SK-N-SH (cell line): Measurements from ENCODE around the gene RFX2. TPM values are rescaled to one million over a fixed set of nuclear protein-coding genes. Genes with fewer than 3 reads are reported as not detected.

Experiments
- CTCF ChIA-PET: fragments of 300-600, 350-600 bp; formaldehyde crosslinking; extraction: SDS; loops from one replicate; lab custom pipeline; 2021; lab: Yijun Ruan, JAX
- POLR2A ChIA-PET: fragments of 350-600 bp; sonication (Branson Sonifier 250); formaldehyde crosslinking; extraction: SDS; loops from one replicate; lab custom pipeline; 2020; ENCODE audit warnings: antibody characterized with exemption, inconsistent platforms; lab: Yijun Ruan, JAX
- DNase-seq: peaks from one replicate; pipeline ENCODE4 v3.0.0; 2012
- H2AFZ ChIP-seq: fragments of 200-600 bp; sonication (generic); 2 replicates; pipeline ENCODE4 v1.8.1; 2016; ENCODE audit warnings: antibody characterized with exemption, mild to moderate bottlenecking, low read depth
- H3F3A ChIP-seq: fragments of 200-600 bp; sonication (generic); replicated peaks from 2 replicates; pipeline ENCODE3; 2016; ENCODE audit warnings: antibody characterized with exemption, mild to moderate bottlenecking; ENCODE audit not compliant: insufficient read depth
- H3K27ac ChIP-seq, 2 experiments: fragments of 200-500 bp in 1 of 2; fragments of 200-600 bp in 1 of 2; sonication (Bioruptor generic) in 1 of 2; sonication (generic), shearing (Covaris generic) in 1 of 2; 2 replicates each; pipeline versions ENCODE4 v1.5.1 to v1.6.1; 2014 to 2016; ENCODE audit warnings: low read depth in 2 of 2, inconsistent platforms in 1 of 2, low read length in 1 of 2, mild to moderate bottlenecking in 1 of 2, mixed read lengths in 1 of 2
- H3K27me3 ChIP-seq: fragments of 200-600 bp; sonication (generic), shearing (Covaris generic); 2 replicates; pipeline ENCODE4 v1.6.1; 2016; ENCODE audit warnings: mixed run types; ENCODE audit not compliant: insufficient read depth
- H3K36me3 ChIP-seq, 2 experiments: fragments of 200-500 bp in 1 of 2; fragments of 200-600 bp in 1 of 2; sonication (Bioruptor generic) in 1 of 2; sonication (generic) in 1 of 2; replicated peaks in 1 of 2; 2 replicates each; pipeline versions ENCODE3 to v1.5.1; 2014 to 2016; ENCODE audit warnings: low read length in 1 of 2, mild to moderate bottlenecking in 1 of 2; ENCODE audit not compliant: insufficient read depth in 2 of 2, control insufficient read depth in 1 of 2
- H3K4me1 ChIP-seq, 2 experiments: fragments of 200-500 bp in 1 of 2; fragments of 200-600 bp in 1 of 2; sonication (Bioruptor generic) in 1 of 2; sonication (generic), shearing (Covaris generic) in 1 of 2; 2 replicates each; pipeline versions ENCODE4 v1.5.1 to v1.6.1; 2014 to 2016; ENCODE audit warnings: low read depth in 1 of 2, low read length in 1 of 2, mixed run types in 1 of 2; ENCODE audit not compliant: insufficient read depth in 2 of 2, control insufficient read depth in 1 of 2
- H3K4me2 ChIP-seq: fragments of 200-600 bp; sonication (generic), shearing (Covaris generic); 2 replicates; pipeline ENCODE4 v1.6.1; 2017; ENCODE audit warnings: mixed run types
- H3K4me3 ChIP-seq, 2 experiments: fragments of 200-500 bp in 1 of 2; fragments of 200-600 bp in 1 of 2; sonication (Bioruptor generic) in 1 of 2; sonication (generic), shearing (Covaris generic) in 1 of 2; 2 replicates each; pipeline versions ENCODE4 v1.5.1 to v1.8.1; 2014 to 2016; ENCODE audit warnings: low read depth in 2 of 2, inconsistent platforms in 1 of 2, low read length in 1 of 2, mild to moderate bottlenecking in 1 of 2, mixed read lengths in 1 of 2, moderate library complexity in 1 of 2
- H3K79me2 ChIP-seq: fragments of 200-600 bp; sonication (generic); 2 replicates; pipeline ENCODE4 v1.8.1; 2017; ENCODE audit warnings: mild to moderate bottlenecking; ENCODE audit not compliant: insufficient read depth
- H3K9ac ChIP-seq: fragments of 200-600 bp; sonication (generic); 2 replicates; pipeline ENCODE4 v1.6.1; 2017; ENCODE audit warnings: mixed run types
- H3K9me2 ChIP-seq: fragments of 200-600 bp; sonication (generic); 2 replicates; pipeline ENCODE4 v1.6.1; 2017; ENCODE audit warnings: mixed run types
- H3K9me3 ChIP-seq: fragments of 200-600 bp; sonication (generic); 2 replicates; pipeline ENCODE4 v1.6.1; 2017; ENCODE audit warnings: mixed run types, mild to moderate bottlenecking, moderate library complexity
- H4K20me1 ChIP-seq: fragments of 200-600 bp; sonication (generic); 2 replicates; pipeline ENCODE4 v1.6.1; 2017; ENCODE audit warnings: mild to moderate bottlenecking, mixed run types; ENCODE audit not compliant: insufficient read depth
- CHD2 ChIP-seq: fragments of 150-350 bp; IDR thresholded peaks from 2 replicates; pipeline ENCODE4 v1.6.1; 2018; ENCODE audit warnings: low read length; ENCODE audit not compliant: partially characterized antibody
- FOSL2 ChIP-seq: IDR thresholded peaks from 2 replicates; pipeline ENCODE4 v1.4.0; 2012; ENCODE audit warnings: low read depth, mild to moderate bottlenecking, moderate library complexity, borderline replicate concordance
- FOXJ3 ChIP-seq: sonication (generic); formaldehyde crosslinking; IDR thresholded peaks from 2 replicates; pipeline ENCODE4 v1.5.1; 2020; ENCODE audit warnings: mild to moderate bottlenecking, missing genetic modification reagents
- JUND ChIP-seq: IDR thresholded peaks from 2 replicates; pipeline ENCODE4 v1.4.0; 2012
- NFIC ChIP-seq: IDR thresholded peaks from 2 replicates; pipeline ENCODE4 v1.4.0; 2012; ENCODE audit warnings: borderline replicate concordance
- NRF1 ChIP-seq: IDR thresholded peaks from 2 replicates; pipeline ENCODE4 v1.6.1; 2012; ENCODE audit warnings: low read depth, mild to moderate bottlenecking, low read length
- POLR2AphosphoS5 ChIP-seq: IDR thresholded peaks from 2 replicates; pipeline ENCODE4 v1.6.1; 2012; ENCODE audit warnings: low read depth, low read length
- RFX5 ChIP-seq: IDR thresholded peaks from 2 replicates; pipeline ENCODE4 v1.6.1; 2012; ENCODE audit warnings: mild to moderate bottlenecking, improper control_type of control experiment, low read length
- TAF1 ChIP-seq: IDR thresholded peaks from 2 replicates; pipeline ENCODE4 v1.6.1; 2012; ENCODE audit warnings: low read depth, mild to moderate bottlenecking, low read length, moderate library complexity, borderline replicate concordance
- TEAD4 ChIP-seq: IDR thresholded peaks from 2 replicates; pipeline ENCODE4 v1.4.0; 2012; ENCODE audit warnings: mild to moderate bottlenecking, borderline replicate concordance; ENCODE audit not compliant: insufficient read depth
- YY1 ChIP-seq: IDR thresholded peaks from 2 replicates; pipeline ENCODE4 v1.4.0; 2012; ENCODE audit warnings: low read depth, mild to moderate bottlenecking
- WGBS: methylation state at CpG from one replicate; pipeline ENCODE4 v1.1.6; 2017; ENCODE audit warnings: low lambda C conversion rate; 5-methylcytosine and 5-hydroxymethylcytosine counted together
- polyA plus RNA-seq, 3 experiments: library from polyadenylated mRNA; depleted of rRNA; stranded (reverse); fragments of >200 nt; gene quantifications; 2 replicates each; pipeline ENCODE4 v1.2.3, GENCODE V29; 2012
- TF ChIP-seq, protein P1 (sequence below): IDR thresholded peaks from 2 replicates; pipeline ENCODE4; 2012
- TF ChIP-seq, protein P2 (sequence below): fragments of 150-350 bp; IDR thresholded peaks from 2 replicates; pipeline ENCODE4 v1.6.1; 2016; ENCODE audit warnings: mild to moderate bottlenecking, low read depth, low read length

RFX2 gene
- polyA plus RNA-seq, 1 of the 3 experiments (the other 2 are of a cell fraction): 12.6 TPM

DNA sequence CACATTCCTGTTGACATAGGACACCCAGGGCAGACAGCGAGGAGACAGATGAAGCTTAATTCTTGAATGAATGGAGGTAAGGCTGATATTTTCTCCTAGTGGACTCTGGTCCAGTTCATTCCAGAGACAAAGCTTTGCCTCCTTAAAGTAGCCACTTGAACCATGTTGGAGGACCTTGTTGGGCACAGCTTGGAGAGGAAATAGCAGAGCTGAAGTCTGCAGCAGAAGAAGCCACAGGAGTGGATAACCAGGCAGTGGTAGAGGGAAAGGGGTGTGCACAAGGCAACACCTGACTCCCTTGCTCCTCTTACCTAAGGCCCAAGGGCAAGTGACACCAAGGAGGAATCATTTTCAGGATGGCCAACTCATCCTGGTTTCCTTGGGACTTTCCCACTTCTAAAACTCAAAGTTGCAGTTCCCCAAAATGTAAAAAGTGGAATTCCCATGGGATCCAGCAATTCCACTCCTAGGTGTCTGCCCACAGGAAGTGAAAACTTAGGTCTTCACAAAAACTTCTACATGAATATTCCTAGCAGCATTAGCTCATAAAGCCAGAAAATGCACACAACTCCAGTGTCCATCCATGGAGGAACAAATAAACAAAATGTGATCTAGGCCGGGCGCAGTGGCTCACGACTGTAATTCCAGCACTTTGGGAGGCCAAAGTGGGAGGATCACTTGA, 6.6 kb upstream of the RFX2 start:
- WGBS: 95% methylated on average over 4 of the region's 4 CpGs
- no peaks in the 10 kb centered on the region for H3K79me2 ChIP-seq

DNA sequence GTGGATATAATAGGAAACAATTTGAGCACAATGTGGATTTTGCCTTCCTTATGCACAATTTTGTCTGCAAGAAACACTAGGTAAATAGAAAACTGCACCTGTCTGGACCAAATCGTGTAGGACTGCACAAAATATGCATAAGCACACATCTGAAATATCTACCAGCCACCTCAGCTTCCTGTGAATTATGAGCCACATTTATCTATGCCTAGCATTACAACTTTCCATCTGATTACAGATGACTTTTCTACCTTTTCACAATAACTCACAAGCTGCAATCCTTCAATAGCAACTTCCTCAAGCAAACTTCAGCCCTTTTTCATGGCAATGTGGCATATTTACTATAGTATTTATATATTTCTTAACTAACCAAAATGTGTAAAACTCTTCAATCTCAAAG, 5.7 kb upstream of the RFX2 start:
- ChIA-PET CTCF (interaction anchor here (1.2 to 10.3 kb wide), 4 partner anchors 11 to 129 kb away, joined by 3 to 65 read pairs (median 26); no protein-coding TSS in a partner anchor), POLR2A (interaction anchor here (0.6 kb wide), 1 partner anchor 325 kb away, joined by 3 read pairs; the partner anchor contains the start of gene DUS3L)

More for the DNA sequence above, 6.6 kb upstream of the RFX2 start:
- DNase-seq: no peak
- Histone ChIP-seq H3K9ac (no peak overlapping the region), H4K20me1 (no peaks in the 10 kb centered on the region), H3K4me3 (no peak overlapping the region), H3K27me3 (no peaks in the 10 kb centered on the region), H2AFZ (no peak overlapping the region), H3K4me2 (no peak overlapping the region), H3F3A (no peaks in the 10 kb centered on the region), H3K36me3 (no peaks in the 10 kb centered on the region), H3K27ac (no peak overlapping the region), H3K9me3 (no peaks in the 10 kb centered on the region), H3K9me2 (no peaks in the 10 kb centered on the region), H3K4me1 (no peaks in the 10 kb centered on the region)
- TF ChIP-seq TAF1 (no peak), RFX5 (no peak), NRF1 (no peak), POLR2AphosphoS5 (no peak), CHD2 (no peak)
- TF ChIP-seq, protein P1, sequence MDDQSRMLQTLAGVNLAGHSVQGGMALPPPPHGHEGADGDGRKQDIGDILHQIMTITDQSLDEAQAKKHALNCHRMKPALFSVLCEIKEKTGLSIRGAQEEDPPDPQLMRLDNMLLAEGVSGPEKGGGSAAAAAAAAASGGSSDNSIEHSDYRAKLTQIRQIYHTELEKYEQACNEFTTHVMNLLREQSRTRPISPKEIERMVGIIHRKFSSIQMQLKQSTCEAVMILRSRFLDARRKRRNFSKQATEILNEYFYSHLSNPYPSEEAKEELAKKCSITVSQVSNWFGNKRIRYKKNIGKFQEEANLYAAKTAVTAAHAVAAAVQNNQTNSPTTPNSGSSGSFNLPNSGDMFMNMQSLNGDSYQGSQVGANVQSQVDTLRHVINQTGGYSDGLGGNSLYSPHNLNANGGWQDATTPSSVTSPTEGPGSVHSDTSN: no peak
- ChIA-PET POLR2A (no interaction called here), CTCF (interaction anchor here (1.2 to 10.3 kb wide), 5 partner anchors 10 to 130 kb away, joined by 3 to 65 read pairs (median 7); no protein-coding TSS in a partner anchor)

More for the DNA sequence above, 5.7 kb upstream of the RFX2 start:
- Histone ChIP-seq H3K27ac (no peak overlapping the region), H3K9me3 (no peaks in the 10 kb centered on the region), H3F3A (no peaks in the 10 kb centered on the region), H3K36me3 (no peaks in the 10 kb centered on the region), H3K4me2 (no peak overlapping the region), H4K20me1 (no peaks in the 10 kb centered on the region), H3K9me2 (no peaks in the 10 kb centered on the region)
- no peak for TF ChIP-seq POLR2AphosphoS5
- TF ChIP-seq NFIC: no peak
- TF ChIP-seq, protein P2, sequence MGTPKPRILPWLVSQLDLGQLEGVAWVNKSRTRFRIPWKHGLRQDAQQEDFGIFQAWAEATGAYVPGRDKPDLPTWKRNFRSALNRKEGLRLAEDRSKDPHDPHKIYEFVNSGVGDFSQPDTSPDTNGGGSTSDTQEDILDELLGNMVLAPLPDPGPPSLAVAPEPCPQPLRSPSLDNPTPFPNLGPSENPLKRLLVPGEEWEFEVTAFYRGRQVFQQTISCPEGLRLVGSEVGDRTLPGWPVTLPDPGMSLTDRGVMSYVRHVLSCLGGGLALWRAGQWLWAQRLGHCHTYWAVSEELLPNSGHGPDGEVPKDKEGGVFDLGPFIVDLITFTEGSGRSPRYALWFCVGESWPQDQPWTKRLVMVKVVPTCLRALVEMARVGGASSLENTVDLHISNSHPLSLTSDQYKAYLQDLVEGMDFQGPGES: no peak
- no peak for TF ChIP-seq JUND
- no peak for TF ChIP-seq CHD2
- no peak for TF ChIP-seq YY1
- TF ChIP-seq FOSL2: no peak
- TF ChIP-seq FOXJ3: no peak
- no peak for TF ChIP-seq TEAD4
- TF ChIP-seq, all 33 proteins: peak for 0
- Histone ChIP-seq H3K9ac (no peak overlapping the region), H3K4me3 (no peak overlapping the region), H3K27me3 (no peaks in the 10 kb centered on the region), H2AFZ (no peak overlapping the region), H3K79me2 (no peaks in the 10 kb centered on the region), H3K4me1 (no peaks in the 10 kb centered on the region)
- 10% methylated on average over 1 of the region's 1 CpG for WGBS
- DNase-seq: no peak
